Stimulated activated naive B cell treated with anti-CD40 and anti-IgM and Interleukin-4, amounts not matched to agents 10 μg/mL and 1 μg/mL and 100 μg/mL, for 72 hours (primary cell): ENCODE results near the gene ELP5.
A peak's percentile ranks its signal among the peaks of the same experiment; 100 is the strongest.

Source experiments
- ATAC-seq, 2 donors: fragments of 150-1000 bp; cut with Tn5 transposase; replicated peaks; 2 replicates each; pipeline ENCODE4 v1.10.0; 2021; ENCODE audit warnings: moderate library complexity in 1 of 2
- DNase-seq: peaks from one replicate; pipeline ENCODE4 v3.0.0; 2021
- H3K27ac Mint-ChIP-seq: one replicate; pipeline ENCODE4 v1.8.0; 2022; ENCODE audit warnings: mild to moderate bottlenecking, mixed read lengths
- H3K27me3 Mint-ChIP-seq, 2 donors: one replicate each; pipeline ENCODE4 v1.8.0; 2022; ENCODE audit warnings: mixed read lengths in 2 of 2
- H3K36me3 Mint-ChIP-seq, 2 donors: one replicate each; pipeline ENCODE4 v1.8.0; 2022; ENCODE audit warnings: mixed read lengths in 2 of 2, mild to moderate bottlenecking in 1 of 2
- H3K4me1 Mint-ChIP-seq, 2 donors: one replicate each; pipeline ENCODE4 v1.8.0; 2022; ENCODE audit warnings: mixed read lengths in 2 of 2, mild to moderate bottlenecking in 1 of 2
- H3K4me3 Mint-ChIP-seq, 2 donors: one replicate each; pipeline ENCODE4 v1.8.0; 2022; ENCODE audit warnings: mild to moderate bottlenecking in 2 of 2, mixed read lengths in 2 of 2, moderate library complexity in 1 of 2
- H3K9me3 Mint-ChIP-seq, 2 donors: one replicate each; pipeline ENCODE4 v1.8.0; 2022; ENCODE audit warnings: mixed read lengths in 2 of 2, mild to moderate bottlenecking in 1 of 2

ELP5 gene

GRCh38 chr17:7223375-7223774 lies 28.6 kb upstream of the ELP5 start:
- peaks cover 34 to 45% of the 10 kb centered on the region in 2 donors for H3K4me1 Mint-ChIP-seq
- H3K27me3 Mint-ChIP-seq, result no peaks in the 10 kb centered on the region
- DNase-seq, result no peak
- H3K4me3 Mint-ChIP-seq, result no peak overlapping the region
- H3K9me3 Mint-ChIP-seq, result no peaks in the 10 kb centered on the region
- no peak for ATAC-seq
- peak overlapping the region; percentile 68 for H3K27ac Mint-ChIP-seq
- H3K36me3 Mint-ChIP-seq, result peaks cover 43 to 63% of the 10 kb centered on the region in 2 donors

GRCh38 chr17:7224110-7224509 lies 27.9 kb upstream of the ELP5 start:
- peaks cover 27 to 42% of the 10 kb centered on the region in 2 donors for H3K4me1 Mint-ChIP-seq
- H3K27ac Mint-ChIP-seq, result peak overlapping the region; percentile 68
- no peaks in the 10 kb centered on the region for H3K9me3 Mint-ChIP-seq
- DNase-seq (no peak), ATAC-seq (no peak)
- H3K36me3 Mint-ChIP-seq, result peaks cover 49 to 70% of the 10 kb centered on the region in 2 donors
- no peaks in the 10 kb centered on the region for H3K27me3 Mint-ChIP-seq
- no peak overlapping the region for H3K4me3 Mint-ChIP-seq

DNA sequence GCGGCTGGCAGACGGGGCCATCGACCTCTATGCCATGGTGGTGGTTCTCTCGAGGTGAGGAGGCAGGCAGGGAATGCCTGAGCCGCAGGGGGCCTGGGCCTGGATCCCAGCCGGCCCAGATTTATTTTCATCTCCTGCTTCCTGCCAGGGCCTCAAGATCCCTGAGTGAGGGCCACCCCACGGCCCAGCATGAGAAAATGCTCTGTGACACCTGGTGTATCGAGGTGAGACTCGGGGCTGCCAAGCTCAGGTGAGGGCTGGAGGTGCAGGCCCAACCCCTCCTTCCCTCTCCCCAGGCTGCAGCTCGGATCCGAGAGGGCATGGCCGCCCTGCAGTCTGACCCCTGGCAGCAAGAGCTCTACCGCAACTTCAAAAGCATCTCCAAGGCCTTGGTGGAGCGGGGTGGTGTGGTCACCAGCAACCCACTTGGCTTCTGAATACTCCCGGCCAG lies 27.3 kb upstream of the ELP5 start:
- Mint-ChIP-seq H3K4me3 (no peak overlapping the region), H3K36me3 (peaks cover 54 to 75% of the 10 kb centered on the region in 2 donors), H3K9me3 (no peaks in the 10 kb centered on the region), H3K4me1 (peaks cover 24 to 37% of the 10 kb centered on the region in 2 donors), H3K27me3 (no peaks in the 10 kb centered on the region), H3K27ac (peak overlapping the region; percentile 14)
- DNase-seq (no peak), ATAC-seq (no peak)

GRCh38 chr17:7225711-7226331 lies 26.2 kb upstream of the ELP5 start:
- Mint-ChIP-seq H3K9me3 (no peaks in the 10 kb centered on the region), H3K4me1 (peaks cover 20 to 28% of the 10 kb centered on the region in 2 donors), H3K27ac (peak overlapping the region; percentile 25), H3K4me3 (no peak overlapping the region), H3K36me3 (peaks cover 59 to 78% of the 10 kb centered on the region in 2 donors), H3K27me3 (no peaks in the 10 kb centered on the region)
- DNase-seq, result no peak
- ATAC-seq, result no peak

DNA sequence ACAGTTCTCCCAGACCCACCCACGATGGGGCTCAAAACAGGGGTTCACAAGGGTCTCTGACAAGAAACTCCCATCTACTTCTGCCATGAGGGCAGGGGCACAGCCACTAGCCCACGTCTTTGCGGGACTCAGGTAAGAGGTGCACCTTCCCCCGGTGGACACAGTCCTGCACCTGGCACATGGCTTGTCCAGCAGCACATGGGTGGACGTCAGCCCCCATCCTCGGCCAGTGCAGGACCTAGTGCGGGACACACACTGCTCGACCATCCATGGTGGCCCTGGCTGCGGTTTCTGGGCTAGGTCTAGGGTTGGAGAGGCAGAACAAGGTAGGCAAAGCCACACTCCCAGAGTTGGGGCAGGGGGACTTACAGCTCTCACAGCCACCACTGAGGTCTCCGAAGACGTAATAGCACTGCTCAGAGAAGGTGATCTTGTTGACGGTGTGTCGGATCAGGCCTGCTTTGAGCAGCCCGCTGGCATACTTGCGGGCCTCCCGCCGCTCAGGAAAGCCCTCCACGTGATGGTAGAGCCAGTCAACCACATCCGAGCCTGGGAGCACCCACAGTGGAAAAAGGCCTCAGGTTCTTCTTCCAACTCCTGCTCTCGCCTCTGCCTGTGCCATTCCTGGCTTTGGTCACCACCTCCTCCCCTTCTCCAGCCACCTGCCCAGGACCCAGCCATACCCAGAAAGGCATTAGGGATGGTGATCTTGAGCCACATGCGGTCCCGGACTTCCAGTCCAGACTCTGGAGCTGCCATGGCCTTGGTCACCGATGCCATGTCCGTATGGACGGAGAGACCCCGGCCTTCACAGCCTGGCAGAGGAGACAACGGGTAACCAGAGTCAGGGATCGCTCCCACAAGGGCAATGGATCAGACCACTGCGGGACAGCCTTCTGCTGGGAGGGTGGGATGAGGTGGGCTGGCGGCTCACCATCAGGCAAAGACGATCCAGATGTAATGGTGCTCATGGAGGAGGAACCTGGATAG lies 25.0 kb upstream of the ELP5 start:
- ATAC-seq (no peak), DNase-seq (no peak)
- H3K4me1 Mint-ChIP-seq, result peaks cover 15 to 21% of the 10 kb centered on the region in 2 donors
- H3K27me3 Mint-ChIP-seq, result no peaks in the 10 kb centered on the region
- H3K9me3 Mint-ChIP-seq, result no peaks in the 10 kb centered on the region
- peaks cover 55 to 72% of the 10 kb centered on the region in 2 donors for H3K36me3 Mint-ChIP-seq
- H3K27ac Mint-ChIP-seq, result no peak overlapping the region
- no peak overlapping the region for H3K4me3 Mint-ChIP-seq

GRCh38 chr17:7228920-7229319 lies 23.1 kb upstream of the ELP5 start:
- H3K27ac Mint-ChIP-seq, result no peak overlapping the region
- H3K4me1 Mint-ChIP-seq, result peaks cover 25 to 34% of the 10 kb centered on the region in 2 donors
- ATAC-seq (no peak), DNase-seq (no peak)
- H3K36me3 Mint-ChIP-seq, result peaks cover 55 to 65% of the 10 kb centered on the region in 2 donors
- H3K27me3 Mint-ChIP-seq, result no peaks in the 10 kb centered on the region
- no peak overlapping the region for H3K4me3 Mint-ChIP-seq
- H3K9me3 Mint-ChIP-seq, result no peaks in the 10 kb centered on the region

- peaks cover 54 to 66% of the 10 kb centered on the region in 2 donors for H3K36me3 Mint-ChIP-seq
- no peak overlapping the region for H3K27ac Mint-ChIP-seq
- no peak for ATAC-seq
- H3K9me3 Mint-ChIP-seq, result no peaks in the 10 kb centered on the region
- peaks cover 25 to 36% of the 10 kb centered on the region in 2 donors for H3K4me1 Mint-ChIP-seq
- H3K27me3 Mint-ChIP-seq, result no peaks in the 10 kb centered on the region
- no peak overlapping the region for H3K4me3 Mint-ChIP-seq
- DNase-seq, result no peak
These were observed 22.5 kb upstream of the ELP5 start for GRCh38 chr17:7229504-7229903.

- H3K4me3 Mint-ChIP-seq, result peak overlapping the region; percentile 37 to 98
- DNase-seq (no peak), ATAC-seq (no peak)
- H3K27ac Mint-ChIP-seq, result peak overlapping the region; percentile 9
- no peaks in the 10 kb centered on the region for H3K9me3 Mint-ChIP-seq
- no peaks in the 10 kb centered on the region for H3K27me3 Mint-ChIP-seq
- H3K36me3 Mint-ChIP-seq, result peaks cover 68 to 75% of the 10 kb centered on the region in 2 donors
- peaks cover 45 to 62% of the 10 kb centered on the region in 2 donors for H3K4me1 Mint-ChIP-seq
These were observed 19.9 kb upstream of the ELP5 start for GRCh38 chr17:7232114-7232513.

GRCh38 chr17:7233701-7234082 lies 18.3 kb upstream of the ELP5 start:
- Mint-ChIP-seq H3K4me3 (peak overlapping the region; percentile 97 to 98), H3K36me3 (peaks cover 60 to 71% of the 10 kb centered on the region in 2 donors), H3K4me1 (peaks cover 43 to 57% of the 10 kb centered on the region in 2 donors), H3K27ac (peak overlapping the region; percentile 96), H3K27me3 (no peaks in the 10 kb centered on the region), H3K9me3 (no peaks in the 10 kb centered on the region)
- ATAC-seq (peak; percentile 17 to 21), DNase-seq (no peak)

GRCh38 chr17:7234083-7234951 lies 17.7 kb upstream of the ELP5 start, which contains the start of gene DVL2:
Gene DVL2, minus strand, starts transcription at chr17:7234517. Its CDS starts 255 bp downstream, at chr17:7234262.
- Mint-ChIP-seq H3K9me3 (no peaks in the 10 kb centered on the region), H3K4me1 (peaks cover 43 to 57% of the 10 kb centered on the region in 2 donors), H3K4me3 (peak within 1 kb of the TSS; percentile 97 to 98), H3K27me3 (no peaks in the 10 kb centered on the region), H3K27ac (peak within 1 kb of the TSS; percentile 96), H3K36me3 (peaks cover 56 to 67% of the 10 kb centered on the region in 2 donors)
- ATAC-seq (peak; percentile 55 to 66), DNase-seq (peak; percentile 91)

DNA sequence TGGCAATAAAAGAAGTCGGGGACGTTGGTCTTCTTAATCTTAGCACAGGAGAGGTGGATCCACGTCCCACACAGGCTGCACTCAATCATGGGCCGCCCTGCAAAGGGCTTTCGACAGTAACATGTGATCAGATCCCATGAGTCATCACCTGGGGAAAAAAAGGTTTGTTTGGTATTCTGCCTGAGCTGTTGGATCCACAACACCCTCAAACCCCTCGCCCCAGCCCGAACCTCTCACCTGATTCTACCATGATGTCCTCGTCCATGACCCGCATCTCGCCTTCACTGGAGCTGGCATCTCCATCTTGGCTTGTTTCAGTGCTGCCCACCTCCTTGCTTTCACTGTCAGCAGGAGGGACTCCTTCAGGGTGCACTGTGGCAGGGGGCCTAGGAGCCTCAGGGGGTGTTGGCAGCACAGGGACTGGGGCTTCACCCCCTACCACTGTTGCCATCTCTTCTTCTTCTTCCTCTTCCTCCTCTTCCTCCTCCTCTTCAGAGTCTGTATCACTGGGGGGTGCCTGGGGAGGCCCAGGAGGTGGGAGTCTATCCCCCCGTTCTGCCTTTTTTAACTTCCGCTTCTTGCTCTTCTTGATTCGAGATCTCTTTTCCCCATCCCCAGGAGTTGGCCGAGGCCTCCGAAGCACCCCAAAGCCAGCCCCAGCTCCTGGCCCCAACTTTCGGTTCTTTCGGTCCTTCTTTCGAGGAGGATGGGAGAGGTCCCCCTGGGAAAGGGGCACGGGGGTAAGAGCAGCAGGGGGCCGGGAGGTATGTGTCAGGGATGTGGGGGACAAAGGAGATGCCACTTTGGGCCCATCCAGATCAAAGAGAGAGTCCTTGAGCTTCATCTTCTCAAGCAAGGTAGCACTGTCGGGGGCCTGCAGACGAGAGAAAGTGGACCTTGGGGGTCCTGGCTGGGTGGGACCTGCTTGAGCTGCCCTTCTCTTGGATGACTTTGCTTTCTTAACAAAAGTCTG lies 16.0 kb upstream of the ELP5 start:
- Mint-ChIP-seq H3K36me3 (peaks cover 45 to 60% of the 10 kb centered on the region in 2 donors), H3K9me3 (no peaks in the 10 kb centered on the region), H3K4me3 (peak overlapping the region; percentile 97 to 98), H3K27ac (peak overlapping the region; percentile 96), H3K27me3 (no peaks in the 10 kb centered on the region), H3K4me1 (peaks cover 50 to 72% of the 10 kb centered on the region in 2 donors)
- DNase-seq, result no peak
- ATAC-seq, result no peak

DNA sequence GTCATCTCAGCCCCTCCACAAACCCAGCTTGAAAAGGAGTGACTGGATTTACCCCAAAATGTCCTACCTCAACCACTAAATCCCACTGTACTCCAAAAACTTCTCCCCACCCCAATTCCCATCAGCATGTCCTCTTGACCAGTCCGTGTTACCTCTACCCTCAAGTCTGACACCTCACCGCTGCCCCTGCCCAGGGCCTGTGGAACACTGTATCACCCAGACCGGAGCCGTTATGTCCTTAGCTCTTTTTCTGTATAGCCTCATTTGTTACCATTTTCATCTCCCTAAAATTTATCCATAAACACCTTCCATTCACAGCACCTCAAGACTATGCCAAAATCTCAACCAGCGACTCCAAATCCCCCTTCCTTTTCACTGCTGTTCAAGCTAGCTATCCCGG lies 15.2 kb upstream of the ELP5 start:
- Mint-ChIP-seq H3K4me3 (peak overlapping the region; percentile 39 to 95), H3K36me3 (peaks cover 48 to 66% of the 10 kb centered on the region in 2 donors), H3K27me3 (no peaks in the 10 kb centered on the region), H3K27ac (peak overlapping the region; percentile 60), H3K9me3 (no peaks in the 10 kb centered on the region), H3K4me1 (peaks cover 57 to 78% of the 10 kb centered on the region in 2 donors)
- ATAC-seq (no peak), DNase-seq (no peak)

DNA sequence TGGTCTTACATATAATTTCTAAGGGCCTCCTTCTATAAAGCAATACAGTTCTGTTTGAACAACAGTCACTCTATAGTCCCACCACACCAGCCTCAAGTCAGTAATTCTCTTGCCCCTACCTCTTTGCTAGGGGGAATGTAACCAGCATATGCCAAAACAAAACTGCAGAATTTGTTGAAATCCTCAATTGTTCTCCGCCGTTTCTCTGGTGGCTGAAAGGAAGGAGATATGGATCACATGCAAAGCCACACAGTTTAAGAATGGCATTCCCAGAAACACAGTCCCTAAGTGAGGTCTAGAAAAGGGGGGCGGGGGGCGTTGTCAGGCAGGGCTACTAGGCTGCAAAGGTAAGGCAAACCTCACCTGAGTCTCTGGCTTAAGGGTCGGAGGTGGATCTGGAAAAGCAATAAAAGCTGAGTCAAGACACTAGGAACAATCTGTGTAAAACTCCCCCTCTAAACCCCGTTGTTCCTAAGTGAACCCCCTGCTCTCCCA lies 14.7 kb upstream of the ELP5 start:
- H3K4me1 Mint-ChIP-seq, result peaks cover 56 to 78% of the 10 kb centered on the region in 2 donors
- peaks cover 48 to 66% of the 10 kb centered on the region in 2 donors for H3K36me3 Mint-ChIP-seq
- H3K27ac Mint-ChIP-seq, result peak overlapping the region; percentile 94
- ATAC-seq, result no peak
- peak overlapping the region; percentile 95 for H3K4me3 Mint-ChIP-seq
- no peaks in the 10 kb centered on the region for H3K27me3 Mint-ChIP-seq
- H3K9me3 Mint-ChIP-seq, result no peaks in the 10 kb centered on the region
- DNase-seq, result no peak
